ENCODE measurements around the gene GRM7. TPM values are rescaled to one million over a fixed set of nuclear protein-coding genes. Genes with fewer than 3 reads are reported as not detected.

GRM7 gene
- total and polyA plus RNA-seq, 4 experiments from 2014 or later, result not detected

- Histone ChIP-seq H3K27ac (ENCODE audit: low read depth, low read length) (no peak overlapping the region), H3K4me3 (ENCODE audit: low read length in 2 of 2) (no peak overlapping the region), H3K4me1 (ENCODE audit: insufficient read depth, low read length) (no peaks in the 10 kb centered on the region), H3K9me3 (ENCODE audit: control insufficient read depth in 1 of 2, low read length in 2 of 2) (no peaks in the 10 kb centered on the region), H3K36me3 (ENCODE audit: insufficient read depth, low read length) (no peaks in the 10 kb centered on the region), H3K27me3 (ENCODE audit: insufficient read depth, low read length) (no peaks in the 10 kb centered on the region)
- Mint-ChIP-seq H3K27me3 (no peaks in the 10 kb centered on the region), H3K4me3 (no peak overlapping the region), H3K9me3 (peaks cover 0 to 6% (median under 1%) of the 10 kb centered on the region in 8 donors), H3K36me3 (no peaks in the 10 kb centered on the region), H3K4me1 (no peaks in the 10 kb centered on the region), H3K27ac (no peak overlapping the region)
- DNase-seq, result no peak
- POLR2A ChIA-PET (ENCODE audit: partially characterized antibody), result no interaction called here
- CTCF ChIA-PET (ENCODE audit: partially characterized antibody), result no interaction called here
- intact Hi-C loops (cut with micrococcal nuclease), result no loop called here
Measured at GRCh38 chr3:7585052-7585451, 724.1 kb downstream of the GRM7 start.

- no peak overlapping the region for H3K27ac Mint-ChIP-seq
- no peak for DNase-seq
- Histone ChIP-seq H3K27ac (ENCODE audit: low read depth, low read length) (no peak overlapping the region), H3K9me3 (ENCODE audit: control insufficient read depth in 1 of 2, low read length in 2 of 2) (no peaks in the 10 kb centered on the region), H3K27me3 (ENCODE audit: insufficient read depth, low read length) (no peaks in the 10 kb centered on the region), H3K4me3 (ENCODE audit: low read length in 2 of 2) (no peak overlapping the region), H3K4me1 (ENCODE audit: insufficient read depth, low read length) (no peaks in the 10 kb centered on the region), H3K36me3 (ENCODE audit: insufficient read depth, low read length) (no peaks in the 10 kb centered on the region)
- no peak overlapping the region for H3K4me3 Mint-ChIP-seq
- no peaks in the 10 kb centered on the region for H3K27me3 Mint-ChIP-seq
- peaks cover 0 to 3% (median 0%) of the 10 kb centered on the region in 8 donors for H3K9me3 Mint-ChIP-seq
- H3K36me3 Mint-ChIP-seq, result no peaks in the 10 kb centered on the region
- no peaks in the 10 kb centered on the region for H3K4me1 Mint-ChIP-seq
- CTCF ChIA-PET (ENCODE audit: partially characterized antibody), result no interaction called here
- POLR2A ChIA-PET (ENCODE audit: partially characterized antibody), result no interaction called here
- intact Hi-C loops (cut with micrococcal nuclease), result no loop called here
Measured at GRCh38 chr3:7588236-7588635, 727.3 kb downstream of the GRM7 start.

GRCh38 chr3:7589526-7589925, 728.6 kb downstream of the GRM7 start:
- H3K4me1 Mint-ChIP-seq, result no peaks in the 10 kb centered on the region
- no peak overlapping the region for H3K4me3 ChIP-seq (ENCODE audit: low read length in 2 of 2)
- H3K4me1 ChIP-seq (ENCODE audit: insufficient read depth, low read length), result no peaks in the 10 kb centered on the region
- no peaks in the 10 kb centered on the region for H3K9me3 ChIP-seq (ENCODE audit: control insufficient read depth in 1 of 2, low read length in 2 of 2)
- H3K4me3 Mint-ChIP-seq, result no peak overlapping the region
- H3K36me3 ChIP-seq (ENCODE audit: insufficient read depth, low read length), result no peaks in the 10 kb centered on the region
- no peaks in the 10 kb centered on the region for H3K36me3 Mint-ChIP-seq
- H3K27ac Mint-ChIP-seq, result no peak overlapping the region
- ChIA-PET CTCF (ENCODE audit: partially characterized antibody) (no interaction called here), POLR2A (ENCODE audit: partially characterized antibody) (no interaction called here)
- no peak overlapping the region for H3K27ac ChIP-seq (ENCODE audit: low read depth, low read length)
- no peaks in the 10 kb centered on the region for H3K27me3 ChIP-seq (ENCODE audit: insufficient read depth, low read length)
- no peak for DNase-seq
- peaks cover 0 to 4% of the 10 kb centered on the region in 2 donors for H3K27me3 Mint-ChIP-seq
- H3K9me3 Mint-ChIP-seq, result peaks cover 0 to 3% (median 0%) of the 10 kb centered on the region in 8 donors
- intact Hi-C loops (cut with micrococcal nuclease), result no loop called here

DNA sequence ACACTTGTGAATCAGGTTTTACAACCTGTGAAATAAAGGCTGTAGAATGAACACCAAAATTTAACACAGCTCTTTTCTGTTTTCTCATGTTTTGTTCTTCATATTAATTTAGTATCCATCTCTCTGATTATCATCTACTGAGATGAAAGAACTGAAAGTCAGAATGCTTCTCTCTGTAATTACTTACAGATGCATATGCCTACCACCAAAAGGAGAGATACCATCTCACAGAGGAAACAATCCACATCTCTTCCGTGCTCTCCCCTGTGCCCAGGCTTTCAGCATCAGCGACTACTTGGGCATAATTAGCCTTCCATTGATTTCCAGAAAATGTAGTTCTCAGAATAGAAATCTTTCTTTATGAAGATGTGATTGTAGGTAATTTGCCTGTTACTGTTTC, 741.4 kb downstream of the GRM7 start:
- intact Hi-C loops (cut with micrococcal nuclease), result no loop called here
- H3K27me3 ChIP-seq (ENCODE audit: insufficient read depth, low read length), result no peaks in the 10 kb centered on the region
- H3K4me1 ChIP-seq (ENCODE audit: insufficient read depth, low read length), result no peaks in the 10 kb centered on the region
- H3K36me3 ChIP-seq (ENCODE audit: insufficient read depth, low read length), result no peaks in the 10 kb centered on the region
- no peak overlapping the region for H3K4me3 Mint-ChIP-seq
- no peak overlapping the region for H3K27ac ChIP-seq (ENCODE audit: low read depth, low read length)
- ChIA-PET CTCF (ENCODE audit: partially characterized antibody) (no interaction called here), POLR2A (ENCODE audit: partially characterized antibody) (no interaction called here)
- H3K27ac Mint-ChIP-seq, result no peak overlapping the region
- H3K36me3 Mint-ChIP-seq, result no peaks in the 10 kb centered on the region
- H3K27me3 Mint-ChIP-seq, result peaks cover 0 to 1% of the 10 kb centered on the region in 2 donors
- no peak overlapping the region for H3K4me3 ChIP-seq (ENCODE audit: low read length in 2 of 2)
- no peaks in the 10 kb centered on the region for H3K4me1 Mint-ChIP-seq
- no peak for DNase-seq
- no peaks in the 10 kb centered on the region for H3K9me3 ChIP-seq (ENCODE audit: control insufficient read depth in 1 of 2, low read length in 2 of 2)
- no peaks in the 10 kb centered on the region for H3K9me3 Mint-ChIP-seq

DNA sequence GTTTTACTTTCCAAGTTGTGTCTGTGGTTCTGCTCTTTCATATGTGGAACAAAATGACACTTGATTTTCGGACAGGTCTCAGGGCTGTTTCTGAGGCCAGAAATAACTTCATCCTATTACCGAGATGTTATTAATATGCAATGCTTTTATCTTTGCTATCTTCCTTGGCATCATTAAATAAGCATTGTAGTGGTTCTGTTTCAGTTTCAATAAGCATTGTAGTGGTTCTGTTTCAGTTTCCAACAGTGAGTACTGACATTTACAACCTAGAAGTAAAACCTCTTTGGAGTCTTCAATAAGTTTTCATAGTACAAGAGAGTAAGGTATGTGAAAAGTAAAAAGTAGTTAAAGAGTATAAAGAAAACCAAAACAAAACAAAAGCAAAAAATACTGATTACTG, 746.2 kb downstream of the GRM7 start:
- Mint-ChIP-seq H3K9me3 (peaks cover 0 to 2% (median 0%) of the 10 kb centered on the region in 8 donors), H3K27ac (no peak overlapping the region), H3K27me3 (no peaks in the 10 kb centered on the region), H3K36me3 (no peaks in the 10 kb centered on the region), H3K4me1 (no peaks in the 10 kb centered on the region), H3K4me3 (no peak overlapping the region)
- H3K27me3 ChIP-seq (ENCODE audit: insufficient read depth, low read length), result no peaks in the 10 kb centered on the region
- intact Hi-C loops (cut with micrococcal nuclease), result no loop called here
- no peaks in the 10 kb centered on the region for H3K4me1 ChIP-seq (ENCODE audit: insufficient read depth, low read length)
- no peak for DNase-seq
- no peaks in the 10 kb centered on the region for H3K36me3 ChIP-seq (ENCODE audit: insufficient read depth, low read length)
- ChIA-PET POLR2A (ENCODE audit: partially characterized antibody) (no interaction called here), CTCF (ENCODE audit: partially characterized antibody) (no interaction called here)
- no peaks in the 10 kb centered on the region for H3K9me3 ChIP-seq (ENCODE audit: control insufficient read depth in 1 of 2, low read length in 2 of 2)
- no peak overlapping the region for H3K4me3 ChIP-seq (ENCODE audit: low read length in 2 of 2)
- no peak overlapping the region for H3K27ac ChIP-seq (ENCODE audit: low read depth, low read length)

GRCh38 chr3:7607676-7608075, 746.8 kb downstream of the GRM7 start:
- CTCF ChIA-PET (ENCODE audit: partially characterized antibody), result no interaction called here
- H3K27me3 Mint-ChIP-seq, result no peaks in the 10 kb centered on the region
- H3K36me3 Mint-ChIP-seq, result no peaks in the 10 kb centered on the region
- H3K27me3 ChIP-seq (ENCODE audit: insufficient read depth, low read length), result no peaks in the 10 kb centered on the region
- no peaks in the 10 kb centered on the region for H3K36me3 ChIP-seq (ENCODE audit: insufficient read depth, low read length)
- H3K9me3 Mint-ChIP-seq, result peaks cover 0 to 2% (median 0%) of the 10 kb centered on the region in 8 donors
- no peak overlapping the region for H3K4me3 Mint-ChIP-seq
- H3K27ac Mint-ChIP-seq, result no peak overlapping the region
- H3K4me1 ChIP-seq (ENCODE audit: insufficient read depth, low read length), result no peaks in the 10 kb centered on the region
- no peak for DNase-seq
- POLR2A ChIA-PET (ENCODE audit: partially characterized antibody), result no interaction called here
- no peak overlapping the region for H3K27ac ChIP-seq (ENCODE audit: low read depth, low read length)
- no peak overlapping the region for H3K4me3 ChIP-seq (ENCODE audit: low read length in 2 of 2)
- no peaks in the 10 kb centered on the region for H3K4me1 Mint-ChIP-seq
- H3K9me3 ChIP-seq (ENCODE audit: control insufficient read depth in 1 of 2, low read length in 2 of 2), result no peaks in the 10 kb centered on the region
- intact Hi-C loops (cut with micrococcal nuclease), result no loop called here

DNA sequence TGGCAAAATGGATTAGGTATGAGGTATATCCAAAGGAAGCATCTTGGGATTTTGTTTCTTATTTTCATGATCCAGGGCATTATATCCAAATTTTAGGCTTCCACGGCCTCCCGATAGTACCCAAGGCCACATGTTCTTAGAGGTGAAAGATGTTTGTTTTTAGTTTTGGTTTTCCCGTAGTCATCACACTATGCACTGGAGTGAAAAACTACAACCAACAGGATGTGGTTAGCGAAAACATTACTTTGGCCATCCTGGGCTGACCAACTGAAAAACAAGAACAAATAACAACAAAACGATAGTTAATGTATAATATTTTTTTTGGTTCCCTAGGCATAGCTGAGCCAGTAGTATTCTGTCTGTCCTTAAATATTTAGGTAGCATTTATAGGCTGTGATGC, 749.7 kb downstream of the GRM7 start:
- no peaks in the 10 kb centered on the region for H3K9me3 ChIP-seq (ENCODE audit: control insufficient read depth in 1 of 2, low read length in 2 of 2)
- no peak for DNase-seq
- H3K36me3 ChIP-seq (ENCODE audit: insufficient read depth, low read length), result no peaks in the 10 kb centered on the region
- no peak overlapping the region for H3K4me3 Mint-ChIP-seq
- no peak overlapping the region for H3K27ac Mint-ChIP-seq
- no peak overlapping the region for H3K4me3 ChIP-seq (ENCODE audit: low read length in 2 of 2)
- ChIA-PET POLR2A (ENCODE audit: partially characterized antibody) (no interaction called here), CTCF (ENCODE audit: partially characterized antibody) (no interaction called here)
- H3K36me3 Mint-ChIP-seq, result no peaks in the 10 kb centered on the region
- intact Hi-C loops (cut with micrococcal nuclease), result no loop called here
- H3K4me1 Mint-ChIP-seq, result no peaks in the 10 kb centered on the region
- no peaks in the 10 kb centered on the region for H3K4me1 ChIP-seq (ENCODE audit: insufficient read depth, low read length)
- H3K9me3 Mint-ChIP-seq, result peaks cover 0 to 2% (median 0%) of the 10 kb centered on the region in 8 donors
- H3K27me3 ChIP-seq (ENCODE audit: insufficient read depth, low read length), result no peaks in the 10 kb centered on the region
- H3K27ac ChIP-seq (ENCODE audit: low read depth, low read length), result no peak overlapping the region
- H3K27me3 Mint-ChIP-seq, result no peaks in the 10 kb centered on the region

GRCh38 chr3:7615043-7615442, 754.1 kb downstream of the GRM7 start:
- DNase-seq, result no peak
- Histone ChIP-seq H3K36me3 (ENCODE audit: insufficient read depth, low read length) (no peaks in the 10 kb centered on the region), H3K4me1 (ENCODE audit: insufficient read depth, low read length) (no peaks in the 10 kb centered on the region), H3K9me3 (ENCODE audit: control insufficient read depth in 1 of 2, low read length in 2 of 2) (no peaks in the 10 kb centered on the region), H3K27ac (ENCODE audit: low read depth, low read length) (no peak overlapping the region), H3K4me3 (ENCODE audit: low read length in 2 of 2) (no peak overlapping the region), H3K27me3 (ENCODE audit: insufficient read depth, low read length) (no peaks in the 10 kb centered on the region)
- POLR2A ChIA-PET (ENCODE audit: partially characterized antibody), result no interaction called here
- Mint-ChIP-seq H3K4me1 (no peaks in the 10 kb centered on the region), H3K9me3 (peaks cover 0 to 2% (median 0%) of the 10 kb centered on the region in 8 donors), H3K4me3 (no peak overlapping the region), H3K27ac (no peak overlapping the region), H3K27me3 (no peaks in the 10 kb centered on the region), H3K36me3 (no peaks in the 10 kb centered on the region)
- intact Hi-C loops (cut with micrococcal nuclease), result no loop called here
- CTCF ChIA-PET (ENCODE audit: partially characterized antibody), result no interaction called here

Data from CD4-positive, alpha-beta memory T cell (primary cell).